GM12891 (cell line): ENCODE measurements around the gene WDR82.

ENCODE experiments used
- PAX5 ChIP-seq: IDR thresholded peaks from 2 replicates; pipeline ENCODE4 v1.6.1; 2011; ENCODE audit warnings: low read length, moderate library complexity, mild to moderate bottlenecking; ENCODE audit not compliant: insufficient read depth, severe bottlenecking
- POLR2A ChIP-seq: IDR thresholded peaks from 2 replicates; pipeline ENCODE4 v1.6.1; 2011; ENCODE audit warnings: low read depth, low read length, control low read depth
- POLR2AphosphoS5 ChIP-seq: IDR thresholded peaks from 2 replicates; pipeline ENCODE4 v1.6.1; 2011; ENCODE audit warnings: low read depth, low read length, control low read depth
- POU2F2 ChIP-seq: IDR thresholded peaks from 2 replicates; pipeline ENCODE4 v1.6.1; 2011; ENCODE audit warnings: low read depth, mild to moderate bottlenecking, control low read depth, low read length, moderate library complexity
- SPI1 ChIP-seq: IDR thresholded peaks from 2 replicates; pipeline ENCODE4 v1.6.1; 2011; ENCODE audit warnings: low read depth, low read length, control low read depth
- TAF1 ChIP-seq: IDR thresholded peaks from 2 replicates; pipeline ENCODE4 v1.6.1; 2011; ENCODE audit warnings: low read depth, low read length, control low read depth

- TF ChIP-seq POLR2A = no peak
- no peak for TF ChIP-seq POLR2AphosphoS5
- TF ChIP-seq POU2F2 = no peak
- TF ChIP-seq TAF1 = no peak
- TF ChIP-seq PAX5 = no peak
- no peak for TF ChIP-seq SPI1
Measured at GRCh38 chr3:52216585-52217408, 61.7 kb downstream of the WDR82 start.
